Cerebellar nuclear complex (tissue), 1 donor: ENCODE measurements around the gene TTLL11.

Source experiments
- DNase-seq, 2 experiments: peaks; one replicate each; lab custom pipeline; 2025; lab: John Stamatoyannopoulos, UW

TTLL11 gene

DNA sequence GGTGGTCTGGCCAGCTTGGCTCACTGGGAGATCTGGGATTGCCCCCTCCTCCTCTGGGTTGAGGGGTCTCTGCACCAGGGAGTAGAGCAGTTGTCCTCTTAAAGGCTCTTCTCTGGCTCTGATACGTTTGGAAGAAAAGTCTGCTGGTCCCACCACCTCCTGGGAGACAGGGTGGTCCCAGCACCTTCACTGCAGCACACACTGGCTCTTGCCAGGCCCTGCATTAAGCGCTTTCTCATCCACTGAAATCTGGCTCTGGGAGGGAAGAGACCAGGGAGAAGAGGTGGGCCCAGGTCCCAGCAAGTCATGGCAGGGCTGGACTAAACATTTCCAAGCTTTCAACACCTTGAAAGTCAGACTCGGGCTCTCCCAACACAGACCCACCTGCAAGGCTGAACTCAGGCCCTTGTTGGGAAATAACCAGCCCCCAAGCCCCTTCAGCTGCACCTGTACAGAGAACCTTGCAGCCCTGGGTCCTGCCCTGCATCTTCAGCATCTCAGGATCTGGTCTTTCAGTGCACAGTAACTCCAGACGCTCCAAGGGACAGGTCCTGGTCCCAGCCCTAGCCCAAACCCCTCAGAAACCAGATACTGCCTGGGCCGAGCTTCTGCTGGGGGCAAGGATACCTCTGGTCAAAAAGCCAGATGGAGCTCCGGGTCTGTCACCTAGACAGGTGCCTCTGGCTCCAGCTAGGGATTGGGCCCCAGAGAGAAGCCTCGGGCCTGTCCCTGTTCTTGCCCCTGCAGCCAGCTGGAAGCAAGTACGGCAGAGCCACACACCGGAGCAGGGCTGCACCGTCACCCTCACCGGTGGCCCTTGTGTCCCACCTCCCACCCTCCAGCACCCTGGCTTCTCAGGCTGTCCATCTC lies 307.2 kb downstream of the TTLL11 start:
- DNase-seq, result no peak

- DNase-seq, result no peak
Measured at GRCh38 chr9:121784731-121785411, 308.2 kb downstream of the TTLL11 start.

DNA sequence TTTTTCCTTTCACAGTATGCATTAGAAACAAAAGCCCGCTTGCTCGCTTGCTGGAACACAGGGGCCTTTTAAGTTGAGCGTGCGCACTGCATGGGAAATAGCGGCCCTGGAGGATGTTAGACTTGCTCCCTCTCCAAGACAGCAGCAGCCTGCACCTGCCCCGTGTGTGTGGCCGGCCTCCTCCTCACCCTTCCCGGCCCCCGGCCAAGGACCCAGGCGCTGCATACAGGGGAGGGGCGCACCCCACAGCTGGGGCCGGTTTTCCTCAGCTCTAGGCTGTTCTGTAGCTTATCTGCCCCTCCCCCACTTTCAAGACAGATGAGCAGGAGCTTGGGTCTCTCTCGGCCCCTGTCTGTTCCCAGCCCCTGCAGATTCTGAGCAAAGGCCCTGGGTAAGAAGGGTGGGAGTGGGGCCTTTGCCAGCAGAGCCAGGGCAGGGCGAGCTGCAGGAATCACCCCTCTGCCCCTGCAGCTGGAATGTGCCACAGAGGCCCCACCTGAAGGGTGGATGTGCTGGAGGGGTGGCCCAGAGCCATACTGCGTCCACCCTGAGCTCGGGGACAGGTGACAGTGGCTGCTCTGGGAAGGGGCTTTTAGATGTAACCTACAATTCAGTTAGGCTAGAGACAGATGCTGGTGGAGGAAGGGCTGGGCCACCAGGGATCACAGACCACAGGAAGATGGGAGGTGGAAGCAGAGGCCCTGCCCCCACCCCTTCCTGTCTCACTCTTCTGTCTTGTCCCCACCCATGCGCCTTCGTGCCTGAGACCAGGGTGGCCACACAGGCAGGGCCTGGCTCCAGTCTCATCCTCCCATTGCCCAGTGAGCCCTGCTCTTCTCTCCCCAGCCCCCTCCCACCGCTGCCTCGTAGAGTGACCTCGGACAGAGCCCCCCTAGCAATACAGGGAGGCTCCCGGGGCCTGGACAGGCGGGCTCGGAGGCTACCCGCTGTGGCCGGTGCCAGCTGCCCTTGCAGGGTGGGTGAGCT lies 309.3 kb downstream of the TTLL11 start:
- no peak for DNase-seq

- DNase-seq, result no peak
Measured at GRCh38 chr9:121783111-121783510, 310.0 kb downstream of the TTLL11 start.

GRCh38 chr9:121782514-121783110 lies 310.5 kb downstream of the TTLL11 start:
- no peak for DNase-seq

- no peak for DNase-seq
Measured at GRCh38 chr9:121781701-121782464, 311.2 kb downstream of the TTLL11 start.

DNA sequence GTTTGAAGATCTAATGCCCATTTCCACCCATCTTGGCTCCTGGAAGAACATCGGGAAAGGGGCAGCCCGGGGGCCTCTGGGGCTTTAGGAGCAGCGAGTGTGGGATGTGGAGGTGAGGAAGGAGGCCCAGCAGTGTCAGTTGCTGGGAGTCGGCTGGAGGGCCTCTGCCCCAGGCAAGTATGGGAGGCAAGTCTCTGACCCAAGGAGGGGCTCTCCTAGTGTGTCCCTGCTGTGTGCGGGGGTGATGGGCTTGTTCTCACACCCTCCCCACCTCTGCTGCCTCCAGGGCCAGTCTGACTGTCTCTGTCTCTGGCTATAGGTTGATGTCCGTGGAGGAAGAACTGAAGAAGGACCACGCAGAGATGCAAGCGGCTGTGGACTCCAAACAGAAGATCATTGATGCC lies 312.0 kb downstream of the TTLL11 start:
- DNase-seq, result no peak

- no peak for DNase-seq
Measured at GRCh38 chr9:121780177-121781040, 312.7 kb downstream of the TTLL11 start.

DNA sequence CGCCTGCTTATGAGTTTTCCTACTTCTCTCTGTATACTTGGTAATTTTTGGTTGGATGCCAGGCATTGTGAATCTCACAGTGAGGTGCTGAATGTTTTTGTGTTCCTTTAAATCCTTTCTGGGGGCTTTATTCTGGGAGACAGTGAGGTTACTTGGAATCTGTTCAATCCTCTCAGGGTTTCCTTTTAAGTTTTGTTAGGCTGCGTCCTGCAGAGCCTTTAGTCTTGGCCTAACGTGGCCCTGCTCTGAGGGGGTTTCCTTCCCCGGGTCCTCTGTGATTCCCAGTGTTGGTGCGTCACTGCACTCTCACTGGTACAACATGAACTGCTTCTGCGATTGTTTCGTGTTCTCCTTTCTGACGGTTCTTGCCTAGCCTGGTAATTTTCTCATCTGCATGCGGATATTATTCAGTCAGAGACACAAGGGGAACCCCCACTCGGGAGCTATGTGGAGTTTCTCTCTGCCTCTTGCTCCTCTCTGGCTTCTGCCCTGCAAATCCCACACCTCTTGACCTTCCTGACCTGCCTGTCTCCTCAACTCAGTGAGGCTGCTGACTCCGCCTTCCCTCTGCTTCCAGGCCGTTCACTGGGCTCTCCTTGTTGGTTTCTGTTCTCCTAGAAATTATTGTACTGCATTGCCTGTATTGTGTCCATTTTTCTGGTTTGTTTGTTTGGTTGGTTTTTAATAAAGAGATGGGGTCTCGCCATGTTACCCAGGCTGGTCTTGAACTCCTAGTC lies 313.6 kb downstream of the TTLL11 start:
- no peak for DNase-seq

DNA sequence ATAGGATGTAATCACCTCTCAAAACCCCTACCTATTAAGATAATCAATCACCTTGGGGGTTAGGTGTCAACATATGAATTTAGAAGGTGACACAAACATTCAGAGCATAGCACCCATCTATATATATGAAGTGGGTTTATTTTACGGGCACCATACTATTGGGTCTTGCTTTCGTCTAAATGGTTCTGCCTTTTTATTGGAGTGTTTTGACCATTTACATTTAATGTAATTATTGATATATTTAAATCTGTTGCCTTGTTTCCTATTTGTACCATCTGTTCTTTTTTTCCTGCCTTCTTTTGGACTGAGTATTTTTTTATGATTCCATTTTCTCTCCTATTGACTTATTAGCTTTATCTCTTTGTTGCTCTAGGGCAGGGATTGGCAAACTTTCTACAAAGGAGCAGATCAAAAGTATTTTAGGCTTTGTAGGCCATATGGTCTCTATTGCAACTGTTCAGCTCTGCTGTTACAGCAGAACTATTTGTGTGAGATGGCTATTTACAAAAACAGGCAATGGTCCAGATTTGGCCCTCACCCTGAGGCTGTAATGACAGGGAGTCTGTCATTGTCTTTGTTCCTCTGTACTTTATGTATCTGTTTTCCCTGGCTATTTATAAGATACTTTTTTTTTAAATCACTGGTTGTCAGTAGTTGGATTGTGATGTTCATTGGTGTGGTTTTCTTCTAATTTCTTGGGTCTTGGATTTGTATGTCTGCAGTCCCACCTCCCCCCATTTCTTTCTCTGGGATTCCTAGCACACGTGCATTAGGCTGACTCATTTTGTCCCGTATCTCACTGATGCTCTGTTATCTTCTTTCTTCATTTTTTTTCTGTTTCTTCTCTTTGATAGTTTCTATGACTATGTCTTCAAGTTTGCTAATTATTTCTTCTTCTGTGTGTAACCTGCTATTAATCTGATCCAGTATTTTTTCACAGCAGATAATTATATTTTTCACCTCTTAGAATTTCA lies 314.6 kb downstream of the TTLL11 start:
- DNase-seq, result peak; percentile 71 to 75

- no peak for DNase-seq
Measured at GRCh38 chr9:121776739-121777637, 316.1 kb downstream of the TTLL11 start.

- DNase-seq, result no peak
Measured at GRCh38 chr9:121776001-121776738, 316.9 kb downstream of the TTLL11 start.

- DNase-seq, result peak; percentile 46 to 84
Measured at GRCh38 chr9:121774715-121775613, 318.1 kb downstream of the TTLL11 start.

GRCh38 chr9:121773954-121774714 lies 319.0 kb downstream of the TTLL11 start:
- no peak for DNase-seq
